ENCODE measurements around the gene MVK. TPM values are rescaled to one million over a fixed set of nuclear protein-coding genes. Genes with fewer than 3 reads are reported as not detected.

MVK gene
- total RNA-seq, 1 experiment from 2014 or later, result 19.2 TPM

DNA sequence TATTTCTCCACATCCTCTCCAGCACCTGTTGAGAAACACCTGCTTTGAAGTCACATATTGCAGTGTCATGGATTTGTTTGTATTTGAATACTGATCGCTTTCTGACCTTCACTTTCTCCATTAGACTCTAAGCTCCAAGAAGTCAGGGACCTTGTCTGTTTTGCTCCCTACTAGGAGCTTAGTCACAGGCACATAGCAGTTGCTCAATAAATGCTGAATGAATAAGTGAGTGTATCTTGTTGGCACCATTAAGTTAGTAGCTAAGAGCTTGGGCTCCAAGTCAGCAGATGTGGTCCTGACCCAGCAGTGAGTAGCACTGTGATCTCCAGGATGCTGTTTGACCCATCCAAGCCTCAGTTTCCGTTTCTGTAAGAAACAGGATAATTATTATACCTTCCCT lies 10.1 kb downstream of the MVK start:
- Histone ChIP-seq H3K79me2 (ENCODE audit: insufficient read depth, low read length) (no peaks in the 10 kb centered on the region), H2BK120ac (ENCODE audit: low read depth, low read length, poor library complexity, severe bottlenecking) (no peak overlapping the region), H3K9ac (ENCODE audit: extremely low read depth, insufficient read length, low read length) (no peak overlapping the region), H3K9me3 (ENCODE audit: control insufficient read depth, low read depth, low read length) (no peaks in the 10 kb centered on the region), H2BK20ac (ENCODE audit: low read depth, low read length, poor library complexity, severe bottlenecking) (no peak overlapping the region), H2BK15ac (ENCODE audit: low read depth, low read length) (no peak overlapping the region), H2AK5ac (ENCODE audit: insufficient read length, low read length) (no peak overlapping the region), H3K56ac (ENCODE audit: insufficient read length, low read depth, low read length) (no peak overlapping the region), H4K8ac (replicated peaks; ENCODE audit: insufficient read length, low read depth, low read length) (no peak overlapping the region), H3K23me2 (ENCODE audit: insufficient read length, low read depth, low read length, poor library complexity, severe bottlenecking) (no peaks in the 10 kb centered on the region), H4K91ac (ENCODE audit: insufficient read length, low read depth, low read length) (no peak overlapping the region), H3K27me3 (ENCODE audit: insufficient read depth, low read length) (no peaks in the 10 kb centered on the region), H2BK12ac (ENCODE audit: insufficient read length, low read depth, low read length) (no peak overlapping the region), H3K4me2 (ENCODE audit: insufficient read depth, insufficient read length, low read length) (no peak overlapping the region), H3T11ph (ENCODE audit: low read length) (no peak overlapping the region), H3K14ac (ENCODE audit: insufficient read depth, low read length) (no peak overlapping the region), H2BK5ac (ENCODE audit: insufficient read length, low read length) (no peak overlapping the region), H3K4ac (ENCODE audit: low read depth, low read length) (no peak overlapping the region), H4K5ac (ENCODE audit: insufficient read length, low read depth, low read length) (no peak overlapping the region), H3K27ac (ENCODE audit: insufficient read length, low read depth, low read length) (no peak overlapping the region), H2AFZ (ENCODE audit: low read length) (no peak overlapping the region), H3K23ac (ENCODE audit: insufficient read length, low read depth, low read length) (no peak overlapping the region), H3K4me1 (ENCODE audit: insufficient read depth, low read length) (no peaks in the 10 kb centered on the region), H3K18ac (ENCODE audit: insufficient read length, low read depth, low read length) (no peak overlapping the region), H3K79me1 (ENCODE audit: insufficient read depth, low read depth, low read length, poor library complexity, severe bottlenecking) (no peaks in the 10 kb centered on the region), H4K20me1 (ENCODE audit: control insufficient read depth, insufficient read depth, insufficient read length) (no peaks in the 10 kb centered on the region)
- Mint-ChIP-seq H3K4me3 (no peak overlapping the region), H3K4me1 (no peaks in the 10 kb centered on the region), H3K36me3 (ENCODE audit: insufficient read depth in 1 of 3, low read depth in 3 of 3) (peaks cover 5 to 56% (median 46%) of the 10 kb centered on the region in 3 experiments; a peak in 5 of 7 replicates), H3K27ac (no peak overlapping the region), H3K27me3 (ENCODE audit: low read depth) (no peaks in the 10 kb centered on the region), H3K9me3 (no peaks in the 10 kb centered on the region)
- no peak for DNase-seq
- no CpG with 5 or more reads among the region's 2 CpGs for WGBS (ENCODE audit: extremely low coverage, insufficient read length, low lambda C conversion rate)
- TF ChIP-seq, protein P1, sequence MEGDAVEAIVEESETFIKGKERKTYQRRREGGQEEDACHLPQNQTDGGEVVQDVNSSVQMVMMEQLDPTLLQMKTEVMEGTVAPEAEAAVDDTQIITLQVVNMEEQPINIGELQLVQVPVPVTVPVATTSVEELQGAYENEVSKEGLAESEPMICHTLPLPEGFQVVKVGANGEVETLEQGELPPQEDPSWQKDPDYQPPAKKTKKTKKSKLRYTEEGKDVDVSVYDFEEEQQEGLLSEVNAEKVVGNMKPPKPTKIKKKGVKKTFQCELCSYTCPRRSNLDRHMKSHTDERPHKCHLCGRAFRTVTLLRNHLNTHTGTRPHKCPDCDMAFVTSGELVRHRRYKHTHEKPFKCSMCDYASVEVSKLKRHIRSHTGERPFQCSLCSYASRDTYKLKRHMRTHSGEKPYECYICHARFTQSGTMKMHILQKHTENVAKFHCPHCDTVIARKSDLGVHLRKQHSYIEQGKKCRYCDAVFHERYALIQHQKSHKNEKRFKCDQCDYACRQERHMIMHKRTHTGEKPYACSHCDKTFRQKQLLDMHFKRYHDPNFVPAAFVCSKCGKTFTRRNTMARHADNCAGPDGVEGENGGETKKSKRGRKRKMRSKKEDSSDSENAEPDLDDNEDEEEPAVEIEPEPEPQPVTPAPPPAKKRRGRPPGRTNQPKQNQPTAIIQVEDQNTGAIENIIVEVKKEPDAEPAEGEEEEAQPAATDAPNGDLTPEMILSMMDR (conservative IDR thresholded peaks at IDR 0.05), result no peak

Data from H9 (cell line).